Measurements from ENCODE around the gene SLC6A12.
A peak's percentile ranks its signal among the peaks of the same experiment; 100 is the strongest.
"Not testable (repeated sequence)": the region's sequence is repeated elsewhere in the genome, so short reads cannot be mapped to it uniquely, and the experiment has no call there.

The SLC6A12 gene

GRCh38 chr12:234019-234418 lies 20.1 kb upstream of the SLC6A12 start:
- no peak for DNase-seq

GRCh38 chr12:233615-233968 lies 19.6 kb upstream of the SLC6A12 start:
- no peak for DNase-seq

GRCh38 chr12:232731-233614 lies 19.0 kb upstream of the SLC6A12 start:
- DNase-seq: no peak

- no peak for DNase-seq
Observed at GRCh38 chr12:230925-231671, 17.1 kb upstream of the SLC6A12 start.

GRCh38 chr12:229441-230191 lies 15.7 kb upstream of the SLC6A12 start:
- no peak for DNase-seq

- DNase-seq: no peak
Observed at GRCh38 chr12:228846-229200, 14.9 kb upstream of the SLC6A12 start.

GRCh38 chr12:227923-228845 lies 14.2 kb upstream of the SLC6A12 start:
- no peak for DNase-seq

GRCh38 chr12:227286-227915 lies 13.4 kb upstream of the SLC6A12 start:
- DNase-seq: no peak

GRCh38 chr12:226401-226800 lies 12.4 kb upstream of the SLC6A12 start:
- DNase-seq: no peak

GRCh38 chr12:225012-225411 lies 11.1 kb upstream of the SLC6A12 start:
- no peak for DNase-seq

GRCh38 chr12:224330-224729 lies 10.4 kb upstream of the SLC6A12 start:
- DNase-seq: no peak

- no peak for DNase-seq
Observed at GRCh38 chr12:223841-224240, 9.9 kb upstream of the SLC6A12 start.

GRCh38 chr12:221736-222135 lies 7.8 kb upstream of the SLC6A12 start:
- DNase-seq: no peak

GRCh38 chr12:220946-221550 lies 7.1 kb upstream of the SLC6A12 start:
- DNase-seq: no peak

- DNase-seq: no peak
Observed at GRCh38 chr12:220491-220890, 6.5 kb upstream of the SLC6A12 start.

- DNase-seq: peak; percentile 38
Observed at GRCh38 chr12:219891-220352, 6.0 kb upstream of the SLC6A12 start.

- DNase-seq: no peak
Observed at GRCh38 chr12:218728-219590, 5.0 kb upstream of the SLC6A12 start.

- DNase-seq: no peak
Observed at GRCh38 chr12:218221-218620, 4.3 kb upstream of the SLC6A12 start.

- DNase-seq: not testable (repeated sequence)
Observed at GRCh38 chr12:217029-217428, 3.1 kb upstream of the SLC6A12 start.

GRCh38 chr12:215116-215515 lies 1.2 kb upstream of the SLC6A12 start:
- no peak for DNase-seq

Measured in NCI-H446 treated with DMSO at 0.1 percent for 48 hours (cell line).